ENCODE measurements around the gene ZRANB3. TPM values are rescaled to one million over a fixed set of nuclear protein-coding genes. Genes with fewer than 3 reads are reported as not detected.

ZRANB3 gene
- total and polyA plus RNA-seq, 2 of the 13 experiments (the other 11 are each of a cell fraction or from before 2014, with no cell fraction given), result 5.8 to 25.2 TPM

- TF ChIP-seq SP4 (CRISPR knock-in tag; IDR thresholded peaks at IDR 0.05) (no peak), ZKSCAN8 (CRISPR knock-in tag; IDR thresholded peaks at IDR 0.05; ENCODE audit: borderline replicate concordance) (peak; percentile 51; the same call in 1 of the 2 replicates), NONO (IDR thresholded peaks at IDR 0.05) (no peak), NONO (CRISPR knock-in tag; conservative IDR thresholded peaks at IDR 0.05) (no peak), ZNF292 (CRISPR knock-in tag; IDR thresholded peaks at IDR 0.05; ENCODE audit: borderline replicate concordance, low read depth) (0 out of 2 replicates have a peak, but pooled peaks have one; percentile 16), ZIK1 (CRISPR knock-in tag; IDR thresholded peaks at IDR 0.05; ENCODE audit: borderline replicate concordance, low read depth) (no peak), MYPOP (CRISPR knock-in tag; IDR thresholded peaks at IDR 0.05) (peak; percentile 51), TFDP2 (CRISPR knock-in tag; IDR thresholded peaks at IDR 0.05) (peak; percentile 97), KDM4B (CRISPR knock-in tag; IDR thresholded peaks at IDR 0.05) (no peak), PPARG (CRISPR knock-in tag; conservative IDR thresholded peaks at IDR 0.05) (peak; percentile 33), RAD51 (IDR thresholded peaks at IDR 0.05; ENCODE audit: borderline replicate concordance) (no peak), FLYWCH1 (CRISPR knock-in tag; IDR thresholded peaks at IDR 0.05) (no peak), CREB1 (IDR thresholded peaks at IDR 0.05) (peak; percentile 90), CREB1 (CRISPR knock-in tag; IDR thresholded peaks at IDR 0.05) (peak; percentile 98), ZNF512 (CRISPR knock-in tag; IDR thresholded peaks at IDR 0.05) (no peak), ZFP1 (CRISPR knock-in tag; IDR thresholded peaks at IDR 0.05) (no peak), ZNF362 (CRISPR knock-in tag; IDR thresholded peaks at IDR 0.05; ENCODE audit: borderline replicate concordance) (no peak), IRX3 (CRISPR knock-in tag; IDR thresholded peaks at IDR 0.05; ENCODE audit: borderline replicate concordance, low read depth) (no peak), BHLHE40 (IDR thresholded peaks at IDR 0.05; ENCODE audit: low read length) (0 out of 2 replicates have a peak, but pooled peaks have one; percentile 5), RCOR2 (CRISPR knock-in tag; IDR thresholded peaks at IDR 0.05) (no peak), ZZZ3 (CRISPR knock-in tag; IDR thresholded peaks at IDR 0.05; ENCODE audit: borderline replicate concordance) (no peak), ZNF883 (CRISPR knock-in tag; IDR thresholded peaks at IDR 0.05; ENCODE audit: not compliant biosample characterization) (no peak), ZSCAN31 (CRISPR knock-in tag; IDR thresholded peaks at IDR 0.05; ENCODE audit: low read depth) (no peak; the same call in 1 of the 2 replicates), RXRA (CRISPR knock-in tag; IDR thresholded peaks at IDR 0.05) (no peak), ASH2L (IDR thresholded peaks at IDR 0.05; ENCODE audit: insufficient read length, low read depth, low read length) (peak; percentile 96)
Measured at GRCh38 chr2:135530313-135531230, at the start of gene ZRANB3 (continued).

Measured in HepG2 (cell line).